Smooth muscle cell of the coronary artery (primary cell): Measurements from ENCODE around the gene SLC39A9. TPM values are rescaled to one million over a fixed set of nuclear protein-coding genes. Genes with fewer than 3 reads are reported as not detected.

Experiments
- total RNA-seq: library from RNA; depleted of rRNA; stranded (reverse); fragments of >200 nt; gene quantifications from 2 replicates; pipeline ENCODE4 v1.2.3, GENCODE V29; 2014; ENCODE audit warnings: low replicate concordance

The SLC39A9 gene
- 105 and 109 TPM in 2 replicates for total RNA-seq

GRCh38 chr14:69398053-69398817, at the start of gene SLC39A9, which contains the start of gene ERH:
Gene SLC39A9, plus strand, starts transcription at chr14:69398692. Its CDS starts 678 bp downstream, at chr14:69399370.
Gene ERH, minus strand, starts transcription at chr14:69398299. Its CDS starts 66 bp downstream, at chr14:69398233.

DNA sequence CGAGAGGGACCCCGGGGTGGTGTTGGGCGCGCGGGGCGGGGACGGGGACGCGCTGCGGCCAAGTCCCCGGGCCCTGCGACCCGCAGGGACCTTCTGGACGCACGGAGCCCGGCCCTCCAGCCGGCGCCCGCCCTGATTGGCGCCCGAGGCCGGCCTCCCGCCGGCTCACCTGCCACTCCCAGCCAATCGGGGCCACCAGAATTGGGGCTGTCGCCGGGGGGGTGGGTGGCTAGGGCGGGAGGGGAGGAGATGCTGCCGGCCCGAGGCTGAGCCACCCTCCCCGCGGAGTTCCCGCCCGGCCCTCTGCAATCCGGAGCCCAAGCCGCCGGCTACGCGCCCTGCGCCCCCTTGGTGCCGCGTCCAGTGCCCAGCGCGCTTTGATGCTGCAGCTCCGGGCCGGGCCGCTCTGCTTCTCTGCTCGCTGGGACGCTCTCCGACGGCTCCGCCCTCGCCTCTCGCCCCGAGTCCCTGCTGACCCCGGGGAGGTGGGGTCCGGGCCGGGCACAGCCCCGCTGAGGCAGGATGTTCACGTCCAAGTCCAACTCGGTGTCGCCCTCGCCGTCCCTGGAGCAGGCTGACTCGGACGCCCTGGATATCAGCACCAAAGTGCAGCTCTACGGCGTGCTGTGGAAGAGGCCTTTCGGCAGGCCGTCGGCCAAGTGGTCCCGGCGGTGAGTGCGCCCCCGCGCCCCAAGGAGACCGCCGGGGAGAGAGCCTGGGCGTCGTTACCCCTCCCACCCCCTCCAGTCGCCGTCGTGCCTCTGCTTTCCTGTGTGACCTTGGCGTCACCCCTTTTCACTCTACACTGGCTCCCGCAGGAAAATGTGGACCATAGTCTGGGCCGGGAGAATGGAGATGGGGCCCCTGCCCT, 86.2 kb downstream of the SLC39A9 start, which contains the start of gene PLEKHD1:
Gene PLEKHD1, plus strand, starts transcription at position 285 of the 871 bp plus-strand sequence. Its CDS starts 238 bp downstream, at position 523.

Other genes starting within 250 kb of the SLC39A9 start
- gene DCAF5, start 245.6 kb upstream of the SLC39A9 start, total RNA-seq: 10.3 and 16.7 TPM in 2 replicates
- gene EXD2, start 207.2 kb upstream of the SLC39A9 start, total RNA-seq: 11.3 and 12.9 TPM in 2 replicates
- gene GALNT16, start 138.5 kb upstream of the SLC39A9 start, total RNA-seq: 0.98 and 11.7 TPM in 2 replicates
- 295 and 612 TPM in 2 replicates for gene ERH, start 393 bp upstream of the SLC39A9 start, total RNA-seq
- not detected in 2 replicates for gene PLEKHD1, start 86.0 kb downstream of the SLC39A9 start, total RNA-seq
- gene CCDC177, start 176.2 kb downstream of the SLC39A9 start, total RNA-seq: under 0.01 TPM in 1 of 2 replicates, not detected in the other
- 6.0 and 6.9 TPM in 2 replicates for gene SUSD6, start 212.9 kb downstream of the SLC39A9 start, total RNA-seq